Activated gamma-delta T cell treated with anti-CD3 and anti-CD28 coated beads, Interleukin-2, amount 50 U/mL, for 16 hours (primary cell): ENCODE data around the gene PGM1.
"Not testable (repeated sequence)": the region's sequence is repeated elsewhere in the genome, so short reads cannot be mapped to it uniquely, and the experiment has no call there.

Experiments used
- DNase-seq: peaks from one replicate; pipeline ENCODE4 v3.0.0-alpha.2; 2020; ENCODE audit warnings: low read depth

Gene PGM1

GRCh38 chr1:63593303-63593885 is at the start of gene PGM1:
Gene PGM1, plus strand, starts transcription at chr1:63593411. Its CDS starts 78 bp downstream, at chr1:63593489.
- DNase-seq: peak; percentile 61

GRCh38 chr1:63545780-63546179 is 47.4 kb upstream of the PGM1 start:
- DNase-seq: no peak

- DNase-seq: no peak
Measured at GRCh38 chr1:63547621-63548294, 45.5 kb upstream of the PGM1 start.

GRCh38 chr1:63548303-63548702 is 44.9 kb upstream of the PGM1 start:
- no peak for DNase-seq

GRCh38 chr1:63548877-63549276 is 44.3 kb upstream of the PGM1 start:
- no peak for DNase-seq

GRCh38 chr1:63555480-63555879 is 37.7 kb upstream of the PGM1 start:
- DNase-seq: no peak

GRCh38 chr1:63557365-63557987 is 35.7 kb upstream of the PGM1 start:
- no peak for DNase-seq

- no peak for DNase-seq
Measured at GRCh38 chr1:63559357-63559756, 33.9 kb upstream of the PGM1 start.

GRCh38 chr1:63563745-63564144 is 29.5 kb upstream of the PGM1 start:
- no peak for DNase-seq

- no peak for DNase-seq
Measured at GRCh38 chr1:63569068-63569467, 24.1 kb upstream of the PGM1 start.

- DNase-seq: no peak
Measured at GRCh38 chr1:63569640-63570316, 23.4 kb upstream of the PGM1 start.

GRCh38 chr1:63572686-63573085 is 20.5 kb upstream of the PGM1 start:
- DNase-seq: not testable (repeated sequence)

GRCh38 chr1:63574203-63574796 is 18.9 kb upstream of the PGM1 start:
- DNase-seq: not testable (repeated sequence)

GRCh38 chr1:63575340-63575826 is 17.8 kb upstream of the PGM1 start:
- no peak for DNase-seq

- DNase-seq: not testable (repeated sequence)
Measured at GRCh38 chr1:63586326-63586725, 6.9 kb upstream of the PGM1 start.

- DNase-seq: no peak
Measured at GRCh38 chr1:63590166-63590560, 3.0 kb upstream of the PGM1 start.

- no peak for DNase-seq
Measured at GRCh38 chr1:63592536-63593302, 492 bp upstream of the PGM1 start.

- DNase-seq: peak; percentile 47
Measured at GRCh38 chr1:63593886-63594605, 835 bp downstream of the PGM1 start.

- no peak for DNase-seq
Measured at GRCh38 chr1:63595435-63595834, 2.2 kb downstream of the PGM1 start.

GRCh38 chr1:63599799-63600198 is 6.6 kb downstream of the PGM1 start:
- no peak for DNase-seq

- DNase-seq: no peak
Measured at GRCh38 chr1:63600248-63600647, 7.0 kb downstream of the PGM1 start.
